Measurements from ENCODE around the gene NFYB. TPM values are rescaled to one million over a fixed set of nuclear protein-coding genes. Genes with fewer than 3 reads are reported as not detected.

NFYB gene
- total and polyA plus RNA-seq, 2 donors (not counting 3 experiments of a cell fraction or from before 2014, with no cell fraction given): 10.2 to 23.3 TPM

GRCh38 chr12:104150416-104150815 lies 12.4 kb upstream of the NFYB start:
- TF ChIP-seq GATA2 (IDR thresholded peaks at IDR 0.05; ENCODE audit: insufficient read depth, insufficient read length, low read depth, low read length) (no peak), MYC (IDR thresholded peaks at IDR 0.05; ENCODE audit: low read depth, low read length) (no peak), JUN (IDR thresholded peaks at IDR 0.05; ENCODE audit: borderline replicate concordance, insufficient read depth, insufficient read length, low read depth) (no peak), MAX (IDR thresholded peaks at IDR 0.05; ENCODE audit: insufficient read depth, insufficient read length) (no peak), POLR2A (IDR thresholded peaks at IDR 0.05; ENCODE audit: low read depth, low read length) (no peak), EZH2 (IDR thresholded peaks at IDR 0.05; ENCODE audit: borderline replicate concordance, low read depth, low read length, severe bottlenecking) (no peak), FOS (IDR thresholded peaks at IDR 0.05; ENCODE audit: borderline replicate concordance, insufficient read depth, low read length) (no peak), POLR2AphosphoS5 (IDR thresholded peaks at IDR 0.05; ENCODE audit: insufficient read depth, low read depth, low read length) (no peak)
- TF ChIP-seq, protein P1, sequence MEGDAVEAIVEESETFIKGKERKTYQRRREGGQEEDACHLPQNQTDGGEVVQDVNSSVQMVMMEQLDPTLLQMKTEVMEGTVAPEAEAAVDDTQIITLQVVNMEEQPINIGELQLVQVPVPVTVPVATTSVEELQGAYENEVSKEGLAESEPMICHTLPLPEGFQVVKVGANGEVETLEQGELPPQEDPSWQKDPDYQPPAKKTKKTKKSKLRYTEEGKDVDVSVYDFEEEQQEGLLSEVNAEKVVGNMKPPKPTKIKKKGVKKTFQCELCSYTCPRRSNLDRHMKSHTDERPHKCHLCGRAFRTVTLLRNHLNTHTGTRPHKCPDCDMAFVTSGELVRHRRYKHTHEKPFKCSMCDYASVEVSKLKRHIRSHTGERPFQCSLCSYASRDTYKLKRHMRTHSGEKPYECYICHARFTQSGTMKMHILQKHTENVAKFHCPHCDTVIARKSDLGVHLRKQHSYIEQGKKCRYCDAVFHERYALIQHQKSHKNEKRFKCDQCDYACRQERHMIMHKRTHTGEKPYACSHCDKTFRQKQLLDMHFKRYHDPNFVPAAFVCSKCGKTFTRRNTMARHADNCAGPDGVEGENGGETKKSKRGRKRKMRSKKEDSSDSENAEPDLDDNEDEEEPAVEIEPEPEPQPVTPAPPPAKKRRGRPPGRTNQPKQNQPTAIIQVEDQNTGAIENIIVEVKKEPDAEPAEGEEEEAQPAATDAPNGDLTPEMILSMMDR (IDR thresholded peaks at IDR 0.05; ENCODE audit: extremely low read depth in 1 of 2, insufficient read depth in 1 of 2, low read depth in 1 of 2, low read length in 2 of 2): no peak
- Histone ChIP-seq H3K36me3 (ENCODE audit: control insufficient read depth in 2 of 2, extremely low read depth in 1 of 2, insufficient read depth in 2 of 2, low read length in 2 of 2) (no peaks in the 10 kb centered on the region), H3K9me1 (replicated peaks; ENCODE audit: control insufficient read depth, extremely low read depth, insufficient read depth, low read length) (no peaks in the 10 kb centered on the region), H2AFZ (ENCODE audit: low read depth, low read length) (no peak overlapping the region), H3K4me2 (ENCODE audit: insufficient read depth, low read length) (no peak overlapping the region), H3K27me3 (ENCODE audit: control insufficient read depth in 2 of 2, insufficient read depth in 2 of 2, low read length in 2 of 2) (peaks cover 17 to 19% of the 10 kb centered on the region in 2 experiments), H3K9me3 (replicated peaks; ENCODE audit: control insufficient read depth, insufficient read depth, low read length) (no peaks in the 10 kb centered on the region), H3K27ac (ENCODE audit: insufficient read depth, low read depth, low read length) (no peak overlapping the region), H3K79me2 (ENCODE audit: control insufficient read depth, insufficient read depth, low read length) (no peaks in the 10 kb centered on the region), H4K20me1 (replicated peaks; ENCODE audit: control insufficient read depth, extremely low read depth, insufficient read depth, low read length) (no peaks in the 10 kb centered on the region), H3K4me3 (replicated peaks in 1 of 3; ENCODE audit: insufficient read depth in 1 of 3, low read depth in 1 of 3, low read length in 3 of 3) (no peak overlapping the region), H3K9ac (replicated peaks; ENCODE audit: extremely low read depth, insufficient read depth, low read length) (no peak overlapping the region), H3K4me1 (ENCODE audit: control insufficient read depth, extremely low read depth, insufficient read depth, low read length) (no peaks in the 10 kb centered on the region)
- dilution Hi-C loops (cut with MboI; ENCODE audit: extremely low pct_ligation_motif_present, low sequenced_read_pairs) (no loop called here), intact Hi-C loops (cut with micrococcal nuclease) (no loop called here)
- POLR2A ChIA-PET: no interaction called here
- CTCF ChIA-PET: no interaction called here
- BruUV-seq (replicated peaks): no TSS peak
- DNase-seq (ENCODE audit: low read depth, low spot score) (no peak), FAIRE-seq (no peak)

Measured in endothelial cell of umbilical vein (primary cell).